ENCODE measurements around the gene C3orf22. TPM values are rescaled to one million over a fixed set of nuclear protein-coding genes. Genes with fewer than 3 reads are reported as not detected.

The C3orf22 gene
- total RNA-seq, 2 experiments from 2014 or later: not detected

DNA sequence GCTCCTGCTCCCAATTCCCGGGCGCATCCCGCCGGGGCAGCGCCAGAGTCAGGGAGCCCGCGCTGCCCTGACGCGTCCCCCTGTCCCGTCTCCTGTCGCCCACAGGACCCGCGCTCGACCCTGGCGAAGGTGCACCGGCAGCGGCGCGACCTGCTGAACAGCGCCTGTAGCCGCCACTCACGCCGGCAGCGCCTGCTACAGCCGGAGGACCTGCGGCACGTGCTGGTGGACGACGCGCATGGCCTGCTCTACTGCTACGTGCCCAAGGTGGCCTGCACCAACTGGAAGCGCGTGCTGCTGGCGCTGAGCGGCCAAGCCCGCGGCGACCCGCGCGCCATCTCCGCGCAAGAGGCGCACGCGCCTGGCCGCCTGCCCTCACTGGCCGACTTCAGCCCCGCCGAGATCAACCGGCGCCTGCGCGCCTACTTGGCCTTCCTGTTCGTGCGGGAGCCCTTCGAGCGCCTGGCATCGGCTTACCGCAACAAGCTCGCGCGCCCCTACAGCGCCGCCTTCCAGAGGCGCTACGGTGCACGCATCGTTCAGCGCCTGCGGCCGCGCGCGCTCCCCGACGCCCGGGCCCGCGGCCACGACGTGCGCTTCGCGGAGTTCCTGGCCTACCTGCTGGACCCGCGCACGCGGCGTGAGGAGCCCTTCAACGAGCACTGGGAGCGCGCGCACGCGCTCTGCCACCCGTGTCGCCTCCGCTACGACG, 16.9 kb downstream of the C3orf22 start:
- no peaks in the 10 kb centered on the region for H3K9me3 Mint-ChIP-seq
- ChIA-PET CTCF (no interaction called here), POLR2A (no interaction called here)
- H3K27ac Mint-ChIP-seq: no peak overlapping the region
- no peak overlapping the region for H3K4me3 Mint-ChIP-seq
- TF ChIP-seq, protein P1, sequence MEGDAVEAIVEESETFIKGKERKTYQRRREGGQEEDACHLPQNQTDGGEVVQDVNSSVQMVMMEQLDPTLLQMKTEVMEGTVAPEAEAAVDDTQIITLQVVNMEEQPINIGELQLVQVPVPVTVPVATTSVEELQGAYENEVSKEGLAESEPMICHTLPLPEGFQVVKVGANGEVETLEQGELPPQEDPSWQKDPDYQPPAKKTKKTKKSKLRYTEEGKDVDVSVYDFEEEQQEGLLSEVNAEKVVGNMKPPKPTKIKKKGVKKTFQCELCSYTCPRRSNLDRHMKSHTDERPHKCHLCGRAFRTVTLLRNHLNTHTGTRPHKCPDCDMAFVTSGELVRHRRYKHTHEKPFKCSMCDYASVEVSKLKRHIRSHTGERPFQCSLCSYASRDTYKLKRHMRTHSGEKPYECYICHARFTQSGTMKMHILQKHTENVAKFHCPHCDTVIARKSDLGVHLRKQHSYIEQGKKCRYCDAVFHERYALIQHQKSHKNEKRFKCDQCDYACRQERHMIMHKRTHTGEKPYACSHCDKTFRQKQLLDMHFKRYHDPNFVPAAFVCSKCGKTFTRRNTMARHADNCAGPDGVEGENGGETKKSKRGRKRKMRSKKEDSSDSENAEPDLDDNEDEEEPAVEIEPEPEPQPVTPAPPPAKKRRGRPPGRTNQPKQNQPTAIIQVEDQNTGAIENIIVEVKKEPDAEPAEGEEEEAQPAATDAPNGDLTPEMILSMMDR (IDR thresholded peaks at IDR 0.05): no peak
- H3K4me1 Mint-ChIP-seq (ENCODE audit: low read depth): peaks cover 2% of the 10 kb centered on the region
- no peak for ATAC-seq
- H3K27me3 Mint-ChIP-seq: no peaks in the 10 kb centered on the region
- DNase-seq: no peak
- intact Hi-C loops (cut with micrococcal nuclease): no loop called here
- H3K36me3 Mint-ChIP-seq (ENCODE audit: low read depth): no peaks in the 10 kb centered on the region

DNA sequence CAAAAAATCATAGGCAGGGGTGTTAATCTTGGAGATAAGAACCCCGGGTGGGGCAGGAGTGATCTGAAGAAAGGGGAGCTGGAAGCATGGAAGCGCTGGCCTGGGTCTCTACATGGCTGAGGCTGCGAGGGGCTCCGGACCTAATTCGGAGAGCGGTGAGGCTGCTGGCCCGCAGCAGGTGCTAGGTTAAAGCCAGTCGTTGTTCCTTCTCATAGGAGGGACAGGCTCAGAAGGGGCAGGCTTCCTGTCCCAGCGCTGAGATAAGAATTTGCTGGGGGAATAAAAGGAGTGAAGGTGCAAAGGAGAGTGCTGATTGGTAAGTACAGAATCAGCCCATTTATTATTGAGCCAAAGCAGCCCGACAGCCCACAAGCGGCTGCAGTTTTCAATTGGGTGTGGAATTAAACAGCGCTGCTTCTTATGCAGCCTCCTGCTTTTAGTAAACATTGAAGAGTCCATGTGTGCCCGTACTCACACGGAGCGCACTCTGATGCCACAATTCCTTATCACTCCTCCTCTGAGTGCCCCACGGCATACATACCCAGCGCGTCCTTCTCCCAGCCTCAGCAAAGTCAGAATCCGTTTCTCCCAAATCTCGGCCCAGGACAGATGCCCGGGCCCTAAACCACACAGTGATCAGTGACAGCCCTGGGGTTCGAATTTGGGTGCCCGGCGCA, 17.6 kb downstream of the C3orf22 start:
- H3K9me3 Mint-ChIP-seq: no peaks in the 10 kb centered on the region
- H3K4me1 Mint-ChIP-seq (ENCODE audit: low read depth): peaks cover 2% of the 10 kb centered on the region
- no peak for DNase-seq
- no peaks in the 10 kb centered on the region for H3K27me3 Mint-ChIP-seq
- ChIA-PET CTCF (no interaction called here), POLR2A (no interaction called here)
- H3K4me3 Mint-ChIP-seq: no peak overlapping the region
- no peaks in the 10 kb centered on the region for H3K36me3 Mint-ChIP-seq (ENCODE audit: low read depth)
- intact Hi-C loops (cut with micrococcal nuclease): no loop called here
- TF ChIP-seq, protein P1 (IDR thresholded peaks at IDR 0.05): no peak
- no peak overlapping the region for H3K27ac Mint-ChIP-seq
- ATAC-seq: no peak

DNA sequence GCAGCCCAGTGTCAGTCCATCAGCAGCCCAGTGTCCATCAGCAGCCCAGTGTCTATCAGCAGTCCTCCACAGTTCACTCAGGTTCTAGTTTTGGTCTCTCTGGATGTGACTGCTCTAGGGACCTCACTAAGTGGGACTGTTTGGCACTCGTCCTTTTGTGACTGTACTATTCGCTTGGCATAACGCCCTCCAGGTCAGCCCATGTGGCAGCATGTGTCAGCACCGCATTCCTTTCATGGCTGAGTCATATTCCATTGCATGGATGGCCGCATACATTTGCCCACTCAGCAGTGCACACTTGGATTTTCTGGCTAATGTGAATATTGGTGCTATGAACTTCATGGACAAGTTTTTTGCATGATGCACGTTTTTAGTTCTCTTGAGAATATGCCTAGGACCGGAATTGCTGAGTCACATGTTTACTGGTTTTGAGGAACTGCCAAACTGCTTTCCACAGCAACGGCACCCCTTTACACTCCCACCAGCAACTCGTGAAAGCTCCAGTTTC, 18.3 kb downstream of the C3orf22 start:
- Mint-ChIP-seq H3K27me3 (no peaks in the 10 kb centered on the region), H3K27ac (no peak overlapping the region), H3K9me3 (no peaks in the 10 kb centered on the region), H3K4me3 (no peak overlapping the region), H3K4me1 (ENCODE audit: low read depth) (peaks cover 2% of the 10 kb centered on the region), H3K36me3 (ENCODE audit: low read depth) (no peaks in the 10 kb centered on the region)
- intact Hi-C loops (cut with micrococcal nuclease): no loop called here
- peak; percentile 24 for ATAC-seq
- TF ChIP-seq, protein P1 (IDR thresholded peaks at IDR 0.05): no peak
- ChIA-PET POLR2A (no interaction called here), CTCF (no interaction called here)
- no peak for DNase-seq

DNA sequence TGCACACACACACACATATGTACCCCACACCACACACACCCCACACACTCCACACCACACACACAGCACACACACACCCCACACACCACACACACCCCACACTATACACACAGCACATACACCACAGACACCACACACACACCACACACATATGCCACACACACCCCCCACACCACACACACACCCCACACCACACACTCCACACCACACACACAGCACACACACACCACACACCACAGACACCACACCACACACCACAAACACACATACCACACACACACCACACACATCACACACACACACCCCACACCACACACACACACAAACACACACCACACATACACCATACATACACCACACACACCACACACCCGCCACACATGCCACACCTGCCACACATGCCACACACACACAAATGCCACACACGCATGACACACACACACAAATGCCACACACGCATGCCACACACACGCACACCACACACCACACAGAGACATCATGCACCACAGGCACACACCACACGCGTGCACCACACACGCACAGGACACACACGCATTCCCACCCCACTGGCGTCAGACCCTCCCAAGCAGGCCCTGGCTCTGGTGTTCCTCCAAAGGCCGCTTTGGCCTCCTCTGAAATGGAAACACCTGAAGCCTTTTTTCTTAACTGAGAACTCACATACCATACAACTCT, 19.0 kb downstream of the C3orf22 start:
- no peak for ATAC-seq
- Mint-ChIP-seq H3K4me3 (no peak overlapping the region), H3K27ac (no peak overlapping the region), H3K36me3 (ENCODE audit: low read depth) (no peaks in the 10 kb centered on the region), H3K9me3 (no peaks in the 10 kb centered on the region), H3K27me3 (no peaks in the 10 kb centered on the region), H3K4me1 (ENCODE audit: low read depth) (peaks cover 2% of the 10 kb centered on the region)
- POLR2A ChIA-PET: no interaction called here
- CTCF ChIA-PET: no interaction called here
- TF ChIP-seq, protein P1 (IDR thresholded peaks at IDR 0.05): no peak
- intact Hi-C loops (cut with micrococcal nuclease): no loop called here
- no peak for DNase-seq

DNA sequence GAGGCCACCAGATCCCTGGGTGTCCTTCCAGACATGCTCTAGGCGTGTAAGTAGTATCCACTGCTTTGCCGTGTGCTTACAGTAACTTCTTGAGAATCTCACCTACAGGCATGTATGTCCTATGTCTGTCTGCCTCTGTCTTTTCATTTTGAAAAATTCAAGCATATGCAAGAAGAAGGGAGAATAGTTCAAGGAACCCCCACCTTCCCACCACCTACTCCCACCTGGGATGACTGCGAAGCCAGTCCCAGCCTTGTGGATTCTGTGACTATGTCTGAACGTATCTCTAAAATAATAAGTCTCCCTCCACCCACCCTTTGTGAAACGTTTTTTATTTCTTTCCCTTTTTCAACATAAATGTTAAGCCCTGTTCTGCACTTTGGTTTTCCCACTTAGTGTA, 19.8 kb downstream of the C3orf22 start:
- intact Hi-C loops (cut with micrococcal nuclease): no loop called here
- ATAC-seq: no peak
- Mint-ChIP-seq H3K4me1 (ENCODE audit: low read depth) (peaks cover 2% of the 10 kb centered on the region), H3K4me3 (no peak overlapping the region), H3K27me3 (peaks cover 4% of the 10 kb centered on the region), H3K36me3 (ENCODE audit: low read depth) (no peaks in the 10 kb centered on the region), H3K27ac (no peak overlapping the region), H3K9me3 (no peaks in the 10 kb centered on the region)
- CTCF ChIA-PET: interaction anchor here (1.7 kb wide), 1 partner anchor 16 kb away, joined by 6 read pairs; no protein-coding TSS in a partner anchor
- no peak for DNase-seq
- TF ChIP-seq, protein P1 (IDR thresholded peaks at IDR 0.05): no peak
- POLR2A ChIA-PET: no interaction called here
